H1 (cell line): ENCODE results near the gene ULK1. TPM values are rescaled to one million over a fixed set of nuclear protein-coding genes. Genes with fewer than 3 reads are reported as not detected.

Experiments
- CTCF ChIA-PET: fragments of 300-600 bp; sonication (Branson Sonifier 250); formaldehyde crosslinking; loops from one replicate; lab custom pipeline; 2021; ENCODE audit not compliant: partially characterized antibody; lab: Charles Lee
- POLR2A ChIA-PET: fragments of 300-600 bp; sonication (Branson Sonifier 250); formaldehyde crosslinking; loops from one replicate; lab custom pipeline; 2021; ENCODE audit warnings: inconsistent platforms; ENCODE audit not compliant: partially characterized antibody; lab: Charles Lee
- DNase-seq, 2 experiments: peaks; one replicate each; pipeline versions ENCODE4 v3.0.0 to v3.0.0-alpha.2; 2010 to 2022; ENCODE audit warnings: low spot score in 2 of 2, low read depth in 1 of 2, mixed read lengths in 1 of 2
- FAIRE-seq: peaks from 2 replicates; lab custom pipeline; 2011; peaks lifted over from hg19 to GRCh38; lab: Jason Lieb, UNC
- H2AFZ ChIP-seq: 2 replicates; pipeline ENCODE4 v1.8.1; 2012; ENCODE audit warnings: low read length, inconsistent platforms
- H2AK5ac ChIP-seq: 2 replicates; pipeline ENCODE4 v1.6.1; 2013; ENCODE audit warnings: low read depth, low read length
- H2BK120ac ChIP-seq: replicated peaks from 2 replicates; pipeline ENCODE3; 2013; ENCODE audit warnings: low read depth, low read length, inconsistent platforms
- H2BK12ac ChIP-seq: 2 replicates; pipeline ENCODE4 v1.6.1; 2013; ENCODE audit warnings: low read depth, low read length
- H2BK15ac ChIP-seq: 2 replicates; pipeline ENCODE4 v1.6.1; 2013; ENCODE audit warnings: low read length
- H2BK20ac ChIP-seq: 2 replicates; pipeline ENCODE4 v1.6.1; 2013; ENCODE audit warnings: low read length
- H2BK5ac ChIP-seq: 2 replicates; pipeline ENCODE4 v1.6.1; 2013; ENCODE audit warnings: low read depth, low read length
- H3K14ac ChIP-seq: 2 replicates; pipeline ENCODE4 v1.6.1; 2013; ENCODE audit warnings: inconsistent platforms; ENCODE audit not compliant: insufficient read length
- H3K18ac ChIP-seq: 2 replicates; pipeline ENCODE4 v1.6.1; 2013; ENCODE audit warnings: low read length; ENCODE audit errors: extremely low read depth
- H3K23ac ChIP-seq: 2 replicates; pipeline ENCODE4 v1.6.1; 2013; ENCODE audit warnings: inconsistent platforms; ENCODE audit not compliant: insufficient read length
- H3K23me2 ChIP-seq: 2 replicates; pipeline ENCODE4 v1.6.1; 2013; ENCODE audit warnings: low read depth, low read length
- H3K27ac ChIP-seq: 2 replicates; pipeline ENCODE4 v1.6.1; 2011; ENCODE audit warnings: low read depth, low read length, inconsistent platforms
- H3K27me3 ChIP-seq, 4 experiments: replicated peaks in 1 of 4; 1 replicate in 1 of 4; 2 replicates in 3 of 4; pipeline versions ENCODE4 v1.6.1 to v1.8.1; 2011 to 2013; ENCODE audit warnings: low read length in 3 of 4, mild to moderate bottlenecking in 3 of 4, inconsistent platforms in 2 of 4, mixed read lengths in 2 of 4, moderate library complexity in 1 of 4; ENCODE audit not compliant: control insufficient read depth in 3 of 4, insufficient read depth in 3 of 4; ENCODE audit errors: extremely low read depth in 1 of 4
- H3K36me3 ChIP-seq, 4 experiments: 2 replicates each; pipeline versions ENCODE4 v1.6.1 to v1.8.1; 2011 to 2013; ENCODE audit warnings: mild to moderate bottlenecking in 4 of 4, low read length in 3 of 4, moderate library complexity in 2 of 4, control low read depth in 1 of 4, inconsistent platforms in 1 of 4; ENCODE audit not compliant: insufficient read depth in 4 of 4, control insufficient read depth in 2 of 4
- H3K4ac ChIP-seq: replicated peaks from 2 replicates; pipeline ENCODE3; 2013; ENCODE audit warnings: low read length, low read depth, mixed read lengths, inconsistent platforms; ENCODE audit not compliant: insufficient read length
- H3K4me1 ChIP-seq, 4 experiments: replicated peaks in 1 of 4; 1 replicate in 1 of 4; 2 replicates in 3 of 4; pipeline versions ENCODE4 v1.6.1 to v1.8.1; 2011 to 2013; ENCODE audit warnings: low read length in 3 of 4, inconsistent platforms in 2 of 4, mixed read lengths in 1 of 4; ENCODE audit not compliant: insufficient read depth in 4 of 4, control insufficient read depth in 3 of 4
- H3K4me2 ChIP-seq, 2 experiments: 2 replicates each; pipeline versions ENCODE4 v1.6.1 to v1.8.1; 2011 to 2013; ENCODE audit warnings: low read depth in 2 of 2, low read length in 2 of 2, control low read depth in 1 of 2, inconsistent platforms in 1 of 2, mild to moderate bottlenecking in 1 of 2; ENCODE audit not compliant: insufficient read depth in 1 of 2
- H3K4me3 ChIP-seq, 4 experiments: fragments of 200-600, 300-600 bp in 1 of 4; sonication (generic), shearing (Covaris generic), sonication (Bioruptor Twin) in 1 of 4; 2 replicates each; pipeline versions ENCODE4 v1.5.1 to v1.8.1; 2011 to 2016; ENCODE audit warnings: low read length in 4 of 4, low read depth in 3 of 4, control low read depth in 2 of 4, inconsistent platforms in 2 of 4, mild to moderate bottlenecking in 2 of 4, mixed read lengths in 1 of 4, moderate library complexity in 1 of 4; ENCODE audit not compliant: insufficient read depth in 2 of 4; ENCODE audit errors: extremely low read depth in 1 of 4
- H3K56ac ChIP-seq: replicated peaks from 2 replicates; pipeline ENCODE3; 2013; ENCODE audit warnings: low read depth, mild to moderate bottlenecking, mixed read lengths, low read length, inconsistent platforms; ENCODE audit not compliant: insufficient read length
- H3K79me1 ChIP-seq: 2 replicates; pipeline ENCODE4 v1.6.1; 2013; ENCODE audit warnings: low read depth, low read length, control low read depth
- H3K79me2 ChIP-seq, 2 experiments: 2 replicates each; pipeline versions ENCODE4 v1.6.1 to v1.8.1; 2012 to 2013; ENCODE audit warnings: low read length in 2 of 2, mild to moderate bottlenecking in 2 of 2, inconsistent platforms in 1 of 2; ENCODE audit not compliant: insufficient read depth in 2 of 2, control insufficient read depth in 1 of 2
- H3K9ac ChIP-seq, 4 experiments: replicated peaks in 1 of 4; 1 replicate in 1 of 4; 2 replicates in 3 of 4; pipeline versions ENCODE4 v1.6.1 to v1.8.1; 2011 to 2013; ENCODE audit warnings: low read depth in 3 of 4, low read length in 3 of 4, control low read depth in 2 of 4, mild to moderate bottlenecking in 2 of 4, moderate library complexity in 2 of 4, inconsistent platforms in 1 of 4; ENCODE audit errors: extremely low read depth in 1 of 4
- H3K9me3 ChIP-seq, 2 experiments: 2 replicates each; pipeline versions ENCODE4 v1.6.1 to v1.8.1; 2012 to 2013; ENCODE audit warnings: mild to moderate bottlenecking in 2 of 2, moderate library complexity in 2 of 2, control low read depth in 1 of 2, inconsistent platforms in 1 of 2, low read depth in 1 of 2, low read length in 1 of 2, mixed read lengths in 1 of 2; ENCODE audit not compliant: insufficient read depth in 2 of 2
- H4K20me1 ChIP-seq, 2 experiments: replicated peaks in 1 of 2; 2 replicates each; pipeline versions ENCODE3 to v1.8.1; 2011 to 2013; ENCODE audit warnings: inconsistent platforms in 2 of 2, low read length in 2 of 2, mild to moderate bottlenecking in 1 of 2; ENCODE audit not compliant: insufficient read depth in 2 of 2, control insufficient read depth in 1 of 2
- H4K5ac ChIP-seq: 2 replicates; pipeline ENCODE4 v1.6.1; 2013; ENCODE audit warnings: low read length, low read depth, mixed read lengths, inconsistent platforms; ENCODE audit not compliant: insufficient read length
- H4K8ac ChIP-seq: 2 replicates; pipeline ENCODE4 v1.8.0; 2013; ENCODE audit warnings: mild to moderate bottlenecking, moderate library complexity, low read length, inconsistent platforms; ENCODE audit not compliant: insufficient read depth; ENCODE audit errors: extremely low read depth
- H4K91ac ChIP-seq: replicated peaks from 2 replicates; pipeline ENCODE3; 2013; ENCODE audit warnings: low read length, mixed read lengths, inconsistent platforms; ENCODE audit not compliant: insufficient read length
- CHD2 ChIP-seq: IDR thresholded peaks from 2 replicates; pipeline ENCODE4 v1.6.1; 2012; ENCODE audit warnings: low read length, improper control_type of control experiment
- EP300 ChIP-seq, 2 experiments: IDR thresholded peaks; 1 replicate in 1 of 2; 2 replicates in 1 of 2; pipeline ENCODE4 v1.6.1; 2011 to 2012; ENCODE audit warnings: low read depth in 2 of 2, low read length in 2 of 2, mild to moderate bottlenecking in 2 of 2, borderline replicate concordance in 1 of 2, inconsistent platforms in 1 of 2, moderate library complexity in 1 of 2
- FOSL1 ChIP-seq: IDR thresholded peaks from 2 replicates; pipeline ENCODE4 v1.6.1; 2011; ENCODE audit warnings: mild to moderate bottlenecking, low read depth, low read length, moderate library complexity; ENCODE audit not compliant: insufficient read depth
- HDAC2 ChIP-seq, 2 experiments: fragments of 300-600 bp in 1 of 2; sonication (generic) in 1 of 2; IDR thresholded peaks; 2 replicates each; pipeline ENCODE4 v1.6.1; 2011 to 2012; ENCODE audit warnings: low read depth in 2 of 2, low read length in 2 of 2, mild to moderate bottlenecking in 2 of 2, moderate library complexity in 2 of 2, borderline replicate concordance in 1 of 2, inconsistent platforms in 1 of 2
- KDM5A ChIP-seq: fragments of 200-600 bp; IDR thresholded peaks from 2 replicates; pipeline ENCODE4 v1.7.1; 2012; ENCODE audit warnings: mild to moderate bottlenecking, low read length, inconsistent platforms, mixed read lengths
- RAD21 ChIP-seq, 2 experiments: IDR thresholded peaks in 1 of 2; conservative IDR thresholded peaks in 1 of 2; 2 replicates each; pipeline ENCODE4 v1.6.1; 2011; ENCODE audit warnings: low read depth in 2 of 2, low read length in 2 of 2, improper control_type of control experiment in 1 of 2, inconsistent platforms in 1 of 2, mild to moderate bottlenecking in 1 of 2, moderate library complexity in 1 of 2
- SUZ12 ChIP-seq: fragments of 200-600 bp; sonication (generic); IDR thresholded peaks from 2 replicates; pipeline ENCODE4 v1.6.1; 2012; ENCODE audit warnings: mild to moderate bottlenecking, inconsistent platforms, low read length, moderate library complexity, mixed read lengths
- TEAD4 ChIP-seq: IDR thresholded peaks from 2 replicates; pipeline ENCODE4 v1.6.1; 2012; ENCODE audit warnings: low read depth, low read length, inconsistent platforms, mixed read lengths
- WGBS, 2 experiments: shearing (Covaris generic) in 1 of 2; methylation state at CpG; one replicate each; pipeline versions ENCODE4 v1.1.6 to v1.1.7; 2013 to 2015; ENCODE audit warnings: low lambda C conversion rate in 2 of 2, mixed read lengths in 2 of 2, inconsistent platforms in 1 of 2, low coverage in 1 of 2, missing lambda C conversion rate in 1 of 2; ENCODE audit not compliant: insufficient replicate concordance in 2 of 2, insufficient coverage in 1 of 2, insufficient read length in 1 of 2; ENCODE audit errors: extremely low coverage in 1 of 2, missing lambda C conversion rate in 1 of 2; 5-methylcytosine and 5-hydroxymethylcytosine counted together
- polyA plus RNA-seq, 7 experiments: library from polyadenylated mRNA; depleted of rRNA in 3 of 7; stranded (reverse) in 5 of 7; unstranded in 2 of 7; fragments of >200 nt in 5 of 7; fragments of 200-250 nt in 2 of 7; gene quantifications; 1 replicate in 5 of 7; 2 replicates in 1 of 7; 4 replicates in 1 of 7; pipeline versions ENCODE4 v1.2.1 to v1.2.3, GENCODE V29; 2011 to 2013; ENCODE audit warnings: missing spikeins in 2 of 7, mixed read lengths in 2 of 7
- total RNA-seq: library from RNA; stranded (reverse); fragmentation: NEBNext Ultra II Directional; extraction: Animal tissue kit (Norgen Biotek cat#: 25700); gene quantifications from 2 replicates; pipeline ENCODE4 v1.2.1, GENCODE V29; 2021
- TF ChIP-seq, protein P1 (sequence below): IDR thresholded peaks from 2 replicates; pipeline ENCODE4 v1.6.1; 2012; ENCODE audit warnings: inconsistent platforms
- TF ChIP-seq, protein P2 (sequence below): IDR thresholded peaks from 2 replicates; pipeline ENCODE4 v1.6.1; 2012; ENCODE audit warnings: inconsistent platforms

ULK1 gene
- total and polyA plus RNA-seq, 2 of the 8 experiments (the other 6 are each of a cell fraction or from before 2014, with no cell fraction given) = 13.0 to 44.1 TPM

- H2BK12ac ChIP-seq = no peak overlapping the region
- H3K27ac ChIP-seq = no peak overlapping the region
- WGBS, 2 experiments = 91% methylated on average over 36 of the region's 41 CpGs; no CpG with 5 or more reads in 1 of the 2 experiments
- H3K23me2 ChIP-seq = no peaks in the 10 kb centered on the region; the same call in 1 of the 2 replicates
- FAIRE-seq (no peak), DNase-seq (no peak)
- ChIA-PET CTCF (interaction anchor here (1.2 kb wide), 2 partner anchors 121 to 201 kb away, joined by 3 read pairs; no protein-coding TSS in a partner anchor), POLR2A (interaction anchor here (1.2 to 1.7 kb wide), 2 partner anchors 11 to 12 kb away, joined by 5 to 6 read pairs; no protein-coding TSS in a partner anchor)
- no peaks in the 10 kb centered on the region for H3K79me2 ChIP-seq
- H2AFZ ChIP-seq = no peak overlapping the region
- H3K18ac ChIP-seq = no peak overlapping the region
- no peak overlapping the region for H3K56ac ChIP-seq
- H2BK20ac ChIP-seq = no peak overlapping the region
- H3K14ac ChIP-seq = no peak overlapping the region
- no peak overlapping the region for H4K91ac ChIP-seq
- no peak overlapping the region for H3K4me3 ChIP-seq
- peaks cover 0 to 1% of the 10 kb centered on the region in 2 experiments for H4K20me1 ChIP-seq
- no peak overlapping the region for H2BK5ac ChIP-seq
- no peak overlapping the region for H2BK15ac ChIP-seq
- H3K27me3 ChIP-seq = no peaks in the 10 kb centered on the region
- no peak overlapping the region for H3K23ac ChIP-seq
- H3K36me3 ChIP-seq = peaks cover 0 to 30% (median 4%) of the 10 kb centered on the region in 4 experiments; a peak in 4 of 8 replicates
- H3K4me2 ChIP-seq = no peak overlapping the region
- H2BK120ac ChIP-seq = no peak overlapping the region
- H3K9me3 ChIP-seq = no peaks in the 10 kb centered on the region
- no peak overlapping the region for H3K4ac ChIP-seq
- H3K79me1 ChIP-seq = no peaks in the 10 kb centered on the region
- peak overlapping the region; percentile 3; the same call in 1 of the 2 replicates for H4K8ac ChIP-seq
- peaks cover 0 to 8% (median 3%) of the 10 kb centered on the region in 4 experiments; a peak in 3 of 7 replicates for H3K4me1 ChIP-seq
- H2AK5ac ChIP-seq = no peak overlapping the region
- no peak overlapping the region for H4K5ac ChIP-seq
- H3K9ac ChIP-seq = no peak overlapping the region
- TF ChIP-seq RAD21 (IDR thresholded peaks at IDR 0.05 in 1 of 2, conservative IDR thresholded peaks at IDR 0.05 in 1 of 2; ENCODE audit: low read depth in 2 of 2, low read length in 2 of 2) (no peak), TEAD4 (no peak), HDAC2 (IDR thresholded peaks at IDR 0.05; ENCODE audit: borderline replicate concordance in 1 of 2, low read depth in 2 of 2, low read length in 2 of 2) (no peak), EP300 (IDR thresholded peaks at IDR 0.05; ENCODE audit: borderline replicate concordance in 1 of 2, low read depth in 2 of 2, low read length in 2 of 2) (no peak), CHD2 (no peak), SUZ12 (no peak), KDM5A (no peak), FOSL1 (no peak)
- TF ChIP-seq, protein P1, sequence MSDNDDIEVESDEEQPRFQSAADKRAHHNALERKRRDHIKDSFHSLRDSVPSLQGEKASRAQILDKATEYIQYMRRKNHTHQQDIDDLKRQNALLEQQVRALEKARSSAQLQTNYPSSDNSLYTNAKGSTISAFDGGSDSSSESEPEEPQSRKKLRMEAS = no peak
- TF ChIP-seq, protein P2, sequence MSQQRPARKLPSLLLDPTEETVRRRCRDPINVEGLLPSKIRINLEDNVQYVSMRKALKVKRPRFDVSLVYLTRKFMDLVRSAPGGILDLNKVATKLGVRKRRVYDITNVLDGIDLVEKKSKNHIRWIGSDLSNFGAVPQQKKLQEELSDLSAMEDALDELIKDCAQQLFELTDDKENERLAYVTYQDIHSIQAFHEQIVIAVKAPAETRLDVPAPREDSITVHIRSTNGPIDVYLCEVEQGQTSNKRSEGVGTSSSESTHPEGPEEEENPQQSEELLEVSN = no peak
These were observed 43.4 kb upstream of the ULK1 start for GRCh38 chr12:131850856-131851559.
